Endothelial cell of umbilical vein (primary cell): ENCODE results near the gene CC2D2B. TPM values are rescaled to one million over a fixed set of nuclear protein-coding genes. Genes with fewer than 3 reads are reported as not detected.

Experiments used
- BruUV-seq: library from RNA; stranded (reverse); fragments of 400-500 nt; replicated peaks from 2 replicates; lab custom pipeline; 2021; lab: Mats Ljungman, UMichigan
- CTCF ChIA-PET: fragments of 300-600, 350-600 bp; sonication (Branson Sonifier 250); formaldehyde crosslinking; loops from one replicate; lab custom pipeline; 2021; ENCODE audit warnings: antibody characterized with exemption, inconsistent platforms; lab: Charles Lee
- POLR2A ChIA-PET: fragments of 300-600, 350-600 bp; sonication (Branson Sonifier 250); formaldehyde crosslinking; loops from one replicate; lab custom pipeline; 2021; ENCODE audit warnings: antibody characterized with exemption, inconsistent platforms; lab: Charles Lee
- DNase-seq: peaks from one replicate; pipeline ENCODE4 v3.0.0-alpha.2; 2011; ENCODE audit warnings: low read depth, low spot score
- FAIRE-seq: peaks from 2 replicates; lab custom pipeline; 2011; peaks lifted over from hg19 to GRCh38; lab: Jason Lieb, UNC
- H2AFZ ChIP-seq: 2 replicates; pipeline ENCODE4 v1.6.0; 2012; ENCODE audit warnings: low read depth, low read length, control low read depth, inconsistent platforms
- H3K27ac ChIP-seq: 2 replicates; pipeline ENCODE4 v1.5.1; 2011; ENCODE audit warnings: low read depth, mild to moderate bottlenecking, control low read depth, low read length, moderate library complexity; ENCODE audit not compliant: insufficient read depth
- H3K27me3 ChIP-seq, 2 experiments: 2 replicates each; pipeline versions ENCODE4 v1.6.0 to v1.6.1; 2011; ENCODE audit warnings: low read length in 2 of 2, mixed read lengths in 1 of 2; ENCODE audit not compliant: control insufficient read depth in 2 of 2, insufficient read depth in 2 of 2
- H3K36me3 ChIP-seq, 2 experiments: 2 replicates in 1 of 2; 3 replicates in 1 of 2; pipeline ENCODE4 v1.5.1; 2011; ENCODE audit warnings: low read length in 2 of 2, mild to moderate bottlenecking in 1 of 2, moderate library complexity in 1 of 2; ENCODE audit not compliant: control insufficient read depth in 2 of 2, insufficient read depth in 2 of 2; ENCODE audit errors: extremely low read depth in 1 of 2
- H3K4me1 ChIP-seq: 3 replicates; pipeline ENCODE4 v1.5.1; 2011; ENCODE audit warnings: mild to moderate bottlenecking, low read length; ENCODE audit not compliant: control insufficient read depth, insufficient read depth; ENCODE audit errors: extremely low read depth
- H3K4me2 ChIP-seq: 2 replicates; pipeline ENCODE4 v1.6.1; 2011; ENCODE audit warnings: low read length, control low read depth, mixed read lengths; ENCODE audit not compliant: insufficient read depth
- H3K4me3 ChIP-seq, 3 experiments: fragments of 200-600 bp in 1 of 3; sonication (generic), shearing (Covaris generic) in 1 of 3; replicated peaks in 1 of 3; 2 replicates each; pipeline ENCODE4 v1.5.1; 2011 to 2016; ENCODE audit warnings: control low read depth in 3 of 3, low read length in 3 of 3, mild to moderate bottlenecking in 2 of 3, inconsistent platforms in 1 of 3, low read depth in 1 of 3, moderate library complexity in 1 of 3; ENCODE audit not compliant: insufficient read depth in 1 of 3
- H3K79me2 ChIP-seq: 2 replicates; pipeline ENCODE4 v1.6.0; 2012; ENCODE audit warnings: low read length, inconsistent platforms; ENCODE audit not compliant: control insufficient read depth, insufficient read depth
- H3K9ac ChIP-seq: replicated peaks from 2 replicates; pipeline ENCODE3; 2011; ENCODE audit warnings: low read length, control low read depth; ENCODE audit not compliant: insufficient read depth; ENCODE audit errors: extremely low read depth
- H3K9me1 ChIP-seq: replicated peaks from 3 replicates; pipeline ENCODE4 v1.6.0; 2011; ENCODE audit warnings: mild to moderate bottlenecking, low read length; ENCODE audit not compliant: control insufficient read depth, insufficient read depth; ENCODE audit errors: extremely low read depth
- H3K9me3 ChIP-seq: replicated peaks from 2 replicates; pipeline ENCODE4 v1.5.1; 2012; ENCODE audit warnings: low read length, inconsistent platforms; ENCODE audit not compliant: control insufficient read depth, insufficient read depth
- H4K20me1 ChIP-seq: replicated peaks from 2 replicates; pipeline ENCODE3; 2011; ENCODE audit warnings: mild to moderate bottlenecking, low read length; ENCODE audit not compliant: control insufficient read depth, insufficient read depth; ENCODE audit errors: extremely low read depth
- EZH2 ChIP-seq: IDR thresholded peaks from 2 replicates; pipeline ENCODE4 v1.6.1; 2012; ENCODE audit warnings: borderline replicate concordance, low read depth, mild to moderate bottlenecking, moderate library complexity, low read length, inconsistent platforms; ENCODE audit not compliant: severe bottlenecking
- FOS ChIP-seq: IDR thresholded peaks from 2 replicates; pipeline ENCODE4 v1.6.1; 2011; ENCODE audit warnings: mild to moderate bottlenecking, low read length, moderate library complexity, borderline replicate concordance; ENCODE audit not compliant: insufficient read depth
- GATA2 ChIP-seq: IDR thresholded peaks from 2 replicates; pipeline ENCODE4 v1.7.0; 2011; ENCODE audit warnings: low read depth, mild to moderate bottlenecking, moderate library complexity, mixed read lengths, low read length; ENCODE audit not compliant: insufficient read length, insufficient read depth
- JUN ChIP-seq: IDR thresholded peaks from 2 replicates; pipeline ENCODE4 v1.6.1; 2011; ENCODE audit warnings: borderline replicate concordance, low read depth; ENCODE audit not compliant: insufficient read length, insufficient read depth
- MYC ChIP-seq: IDR thresholded peaks from one replicate; pipeline ENCODE4 v1.6.1; 2011; ENCODE audit warnings: mild to moderate bottlenecking, low read depth, low read length
- POLR2A ChIP-seq: IDR thresholded peaks from 2 replicates; pipeline ENCODE4 v1.6.1; 2012; ENCODE audit warnings: low read depth, mild to moderate bottlenecking, control low read depth, low read length
- POLR2AphosphoS5 ChIP-seq: IDR thresholded peaks from 2 replicates; pipeline ENCODE4 v1.6.1; 2012; ENCODE audit warnings: low read depth, mild to moderate bottlenecking, control low read depth, low read length, moderate library complexity; ENCODE audit not compliant: insufficient read depth
- dilution Hi-C: fragments of 300-500 bp; cut with MboI; formaldehyde crosslinking; loops from one replicate; pipeline ENCODE4 v1.15.0; 2019; ENCODE audit warnings: low sequenced_read_pairs; ENCODE audit not compliant: extremely low pct_ligation_motif_present
- intact Hi-C: fragments of 100-400 bp; cut with micrococcal nuclease; formaldehyde crosslinking; loops from one replicate; pipeline ENCODE4 v1.10.0; 2022
- polyA plus RNA-seq, 4 experiments: library from polyadenylated mRNA; depleted of rRNA in 3 of 4; stranded (reverse) in 3 of 4; unstranded in 1 of 4; fragments of >200 nt; gene quantifications; 2 replicates each; pipeline versions ENCODE4 v1.2.1 to v1.2.3, GENCODE V29; 2011 to 2012; ENCODE audit warnings: missing spikeins in 1 of 4
- total RNA-seq: library from RNA; stranded (reverse); gene quantifications from 2 replicates; pipeline ENCODE4 v1.2.3, GENCODE V29; 2021
- TF ChIP-seq, protein P1 (sequence below), 2 donors: IDR thresholded peaks; 1 replicate in 1 of 2; 2 replicates in 1 of 2; pipeline ENCODE4 v1.5.1; 2011; ENCODE audit warnings: low read length in 2 of 2, mild to moderate bottlenecking in 2 of 2, moderate library complexity in 2 of 2, control low read depth in 1 of 2, inconsistent platforms in 1 of 2, low read depth in 1 of 2; ENCODE audit not compliant: insufficient read depth in 1 of 2; ENCODE audit errors: extremely low read depth in 1 of 2
- TF ChIP-seq, protein P2 (sequence below): IDR thresholded peaks from 2 replicates; pipeline ENCODE4 v1.6.1; 2011; ENCODE audit not compliant: insufficient read depth, insufficient read length

The CC2D2B gene
- total and polyA plus RNA-seq, 2 donors (not counting 3 experiments of a cell fraction or from before 2014, with no cell fraction given): 0.21 to 1.2 TPM

DNA sequence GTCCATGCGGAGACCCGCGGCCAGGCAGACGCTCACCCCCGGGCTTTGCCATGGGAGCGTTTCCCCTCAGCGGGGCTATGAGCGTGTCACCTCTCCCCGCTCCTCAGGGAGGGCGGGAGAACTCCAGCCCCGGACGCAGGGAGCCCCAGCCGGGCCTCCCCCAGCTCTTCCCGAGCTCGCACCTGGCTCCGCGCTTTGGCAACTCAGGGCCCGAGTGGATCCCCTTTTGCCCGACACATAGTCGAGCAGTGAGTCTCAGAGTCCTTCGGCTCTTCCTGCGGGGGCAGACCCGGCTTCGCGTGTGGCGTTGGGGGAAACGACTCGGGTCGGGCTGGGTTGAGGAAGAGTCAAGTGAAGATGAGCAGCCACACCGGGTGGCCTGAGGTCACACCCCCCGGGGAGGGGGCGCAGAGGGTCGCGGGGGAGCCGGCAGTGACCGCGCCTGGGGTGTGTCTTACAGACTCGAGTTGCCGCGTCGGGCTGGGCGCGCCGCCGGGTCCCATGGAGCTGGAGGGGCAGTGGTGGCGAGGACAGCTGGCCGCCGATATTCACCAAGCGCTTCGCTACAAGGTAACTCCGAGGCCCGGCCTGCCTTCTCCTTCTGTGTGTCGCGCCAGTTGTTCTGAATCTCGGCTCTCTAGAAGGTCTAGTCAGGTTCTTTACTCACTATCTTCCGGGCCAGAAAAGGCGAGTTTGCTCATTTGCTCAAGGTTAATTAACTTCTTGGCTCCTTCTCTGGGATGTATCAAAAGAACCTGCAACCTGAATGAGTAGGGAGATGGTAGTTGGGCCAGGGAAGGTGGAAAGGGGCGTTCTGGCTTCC, 136.3 kb downstream of the CC2D2B start:
- Histone ChIP-seq H3K27me3 (no peaks in the 10 kb centered on the region), H3K4me2 (peak overlapping the region; percentile 92), H3K9me1 (no peaks in the 10 kb centered on the region), H3K9ac (peak overlapping the region; percentile 96), H3K27ac (peak overlapping the region; percentile 76), H2AFZ (peak overlapping the region; percentile 88), H3K36me3 (no peaks in the 10 kb centered on the region), H4K20me1 (no peaks in the 10 kb centered on the region), H3K9me3 (no peaks in the 10 kb centered on the region), H3K79me2 (peaks cover 56% of the 10 kb centered on the region), H3K4me3 (peak overlapping the region; percentile 78 to 99 (median 98)), H3K4me1 (peaks cover 22% of the 10 kb centered on the region)
- FAIRE-seq: peak; percentile 12
- ChIA-PET CTCF (interaction anchor here (0.6 to 2.0 kb wide), 8 partner anchors 9 to 350 kb away, joined by 3 to 10 read pairs (median 4); partner anchors contain the start of gene TCTN3), POLR2A (interaction anchor here (1.0 to 1.2 kb wide), 2 partner anchors 45 to 86 kb away, joined by 3 to 4 read pairs; partner anchors contain the start of gene ZNF518A)
- dilution Hi-C loops (no loop called here), intact Hi-C loops (loop anchor here (1.0 to 10.0 kb wide), 6 partner anchors 10 to 541 kb away; partner anchors contain the start of genes CC2D2B, TM9SF3 and ZNF518A)
- peak; percentile 50 for DNase-seq
- TF ChIP-seq GATA2 (no peak), MYC (no peak), EZH2 (no peak), JUN (no peak), FOS (no peak), POLR2A (no peak), POLR2AphosphoS5 (no peak)
- TF ChIP-seq, protein P1, sequence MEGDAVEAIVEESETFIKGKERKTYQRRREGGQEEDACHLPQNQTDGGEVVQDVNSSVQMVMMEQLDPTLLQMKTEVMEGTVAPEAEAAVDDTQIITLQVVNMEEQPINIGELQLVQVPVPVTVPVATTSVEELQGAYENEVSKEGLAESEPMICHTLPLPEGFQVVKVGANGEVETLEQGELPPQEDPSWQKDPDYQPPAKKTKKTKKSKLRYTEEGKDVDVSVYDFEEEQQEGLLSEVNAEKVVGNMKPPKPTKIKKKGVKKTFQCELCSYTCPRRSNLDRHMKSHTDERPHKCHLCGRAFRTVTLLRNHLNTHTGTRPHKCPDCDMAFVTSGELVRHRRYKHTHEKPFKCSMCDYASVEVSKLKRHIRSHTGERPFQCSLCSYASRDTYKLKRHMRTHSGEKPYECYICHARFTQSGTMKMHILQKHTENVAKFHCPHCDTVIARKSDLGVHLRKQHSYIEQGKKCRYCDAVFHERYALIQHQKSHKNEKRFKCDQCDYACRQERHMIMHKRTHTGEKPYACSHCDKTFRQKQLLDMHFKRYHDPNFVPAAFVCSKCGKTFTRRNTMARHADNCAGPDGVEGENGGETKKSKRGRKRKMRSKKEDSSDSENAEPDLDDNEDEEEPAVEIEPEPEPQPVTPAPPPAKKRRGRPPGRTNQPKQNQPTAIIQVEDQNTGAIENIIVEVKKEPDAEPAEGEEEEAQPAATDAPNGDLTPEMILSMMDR (IDR thresholded peaks at IDR 0.05; ENCODE audit: extremely low read depth in 1 of 2, insufficient read depth in 1 of 2, low read depth in 1 of 2, low read length in 2 of 2): no peak
- TF ChIP-seq, protein P2, sequence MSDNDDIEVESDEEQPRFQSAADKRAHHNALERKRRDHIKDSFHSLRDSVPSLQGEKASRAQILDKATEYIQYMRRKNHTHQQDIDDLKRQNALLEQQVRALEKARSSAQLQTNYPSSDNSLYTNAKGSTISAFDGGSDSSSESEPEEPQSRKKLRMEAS: no peak
- BruUV-seq: no TSS peak
